WTC11 (cell line): ENCODE results near the gene RRP12.

Source experiments
- CREB1 ChIP-seq: sonication (generic); formaldehyde crosslinking; IDR thresholded peaks from 2 replicates; pipeline ENCODE4 v1.8.0; 2023; ENCODE audit warnings: mild to moderate bottlenecking, missing genetic modification reagents
- IRF2 ChIP-seq: sonication (generic); formaldehyde crosslinking; IDR thresholded peaks from 2 replicates; pipeline ENCODE4 v1.8.0; 2022; ENCODE audit warnings: low read depth, missing genetic modification reagents, borderline replicate concordance
- NR1H2 ChIP-seq: sonication (generic); formaldehyde crosslinking; IDR thresholded peaks from 2 replicates; pipeline ENCODE4 v1.9.0; 2021; ENCODE audit warnings: mild to moderate bottlenecking, moderate library complexity, missing genetic modification reagents
- NR3C1 ChIP-seq: sonication (generic); formaldehyde crosslinking; conservative IDR thresholded peaks from 2 replicates; pipeline ENCODE4 v1.8.1; 2023; ENCODE audit warnings: low read depth, mild to moderate bottlenecking, missing genetic modification reagents
- TEAD4 ChIP-seq: sonication (generic); formaldehyde crosslinking; IDR thresholded peaks from 2 replicates; pipeline ENCODE4 v1.8.0; 2022; ENCODE audit warnings: mild to moderate bottlenecking, missing genetic modification reagents
- ZNF232 ChIP-seq: sonication (generic); formaldehyde crosslinking; IDR thresholded peaks from 2 replicates; pipeline ENCODE4 v1.8.0; 2022; ENCODE audit warnings: mild to moderate bottlenecking, missing genetic modification reagents
- TF ChIP-seq, protein P1 (sequence below): fragments of 200-600 bp; IDR thresholded peaks from 2 replicates; pipeline ENCODE4 v1.8.0; 2022; ENCODE audit warnings: antibody characterized with exemption
- TF ChIP-seq, protein P2 (sequence below): sonication (generic); formaldehyde crosslinking; IDR thresholded peaks from 2 replicates; pipeline ENCODE4 v1.8.0; 2022; ENCODE audit warnings: mild to moderate bottlenecking, missing genetic modification reagents

DNA sequence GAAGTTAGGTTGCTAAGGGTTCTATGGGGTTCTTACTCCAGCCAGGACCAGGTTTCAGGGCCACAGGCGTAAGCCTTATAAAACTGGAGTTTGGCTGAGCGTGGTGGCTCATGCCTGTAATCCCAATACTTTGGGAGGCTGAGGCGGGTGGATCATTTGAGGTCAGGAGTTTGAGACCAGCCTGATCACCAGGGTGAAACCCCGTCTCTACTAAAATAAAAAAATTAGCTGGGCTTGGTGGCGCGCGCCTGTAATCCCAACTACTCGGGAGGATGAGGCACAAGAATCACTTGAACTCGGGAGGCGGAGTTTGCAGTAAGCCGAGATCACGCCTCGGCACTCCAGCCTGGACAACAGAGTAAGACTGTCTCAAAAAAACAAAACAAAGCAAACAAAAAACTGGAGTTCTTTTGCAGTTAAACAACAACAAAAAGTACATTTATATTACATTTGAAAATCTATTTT lies 347 bp upstream of the RRP12 start:
- no peak for TF ChIP-seq NR1H2
- TF ChIP-seq, protein P1, sequence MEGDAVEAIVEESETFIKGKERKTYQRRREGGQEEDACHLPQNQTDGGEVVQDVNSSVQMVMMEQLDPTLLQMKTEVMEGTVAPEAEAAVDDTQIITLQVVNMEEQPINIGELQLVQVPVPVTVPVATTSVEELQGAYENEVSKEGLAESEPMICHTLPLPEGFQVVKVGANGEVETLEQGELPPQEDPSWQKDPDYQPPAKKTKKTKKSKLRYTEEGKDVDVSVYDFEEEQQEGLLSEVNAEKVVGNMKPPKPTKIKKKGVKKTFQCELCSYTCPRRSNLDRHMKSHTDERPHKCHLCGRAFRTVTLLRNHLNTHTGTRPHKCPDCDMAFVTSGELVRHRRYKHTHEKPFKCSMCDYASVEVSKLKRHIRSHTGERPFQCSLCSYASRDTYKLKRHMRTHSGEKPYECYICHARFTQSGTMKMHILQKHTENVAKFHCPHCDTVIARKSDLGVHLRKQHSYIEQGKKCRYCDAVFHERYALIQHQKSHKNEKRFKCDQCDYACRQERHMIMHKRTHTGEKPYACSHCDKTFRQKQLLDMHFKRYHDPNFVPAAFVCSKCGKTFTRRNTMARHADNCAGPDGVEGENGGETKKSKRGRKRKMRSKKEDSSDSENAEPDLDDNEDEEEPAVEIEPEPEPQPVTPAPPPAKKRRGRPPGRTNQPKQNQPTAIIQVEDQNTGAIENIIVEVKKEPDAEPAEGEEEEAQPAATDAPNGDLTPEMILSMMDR, result no peak
- TF ChIP-seq IRF2 (CRISPR knock-in tag), result no peak
- no peak for TF ChIP-seq NR3C1 (CRISPR knock-in tag)
- TF ChIP-seq, protein P2, sequence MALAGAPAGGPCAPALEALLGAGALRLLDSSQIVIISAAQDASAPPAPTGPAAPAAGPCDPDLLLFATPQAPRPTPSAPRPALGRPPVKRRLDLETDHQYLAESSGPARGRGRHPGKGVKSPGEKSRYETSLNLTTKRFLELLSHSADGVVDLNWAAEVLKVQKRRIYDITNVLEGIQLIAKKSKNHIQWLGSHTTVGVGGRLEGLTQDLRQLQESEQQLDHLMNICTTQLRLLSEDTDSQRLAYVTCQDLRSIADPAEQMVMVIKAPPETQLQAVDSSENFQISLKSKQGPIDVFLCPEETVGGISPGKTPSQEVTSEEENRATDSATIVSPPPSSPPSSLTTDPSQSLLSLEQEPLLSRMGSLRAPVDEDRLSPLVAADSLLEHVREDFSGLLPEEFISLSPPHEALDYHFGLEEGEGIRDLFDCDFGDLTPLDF (CRISPR knock-in tag), result no peak
- no peak for TF ChIP-seq TEAD4
- no peak for TF ChIP-seq CREB1 (CRISPR knock-in tag)
- TF ChIP-seq ZNF232 (CRISPR knock-in tag), result no peak
